Epithelial cell of proximal tubule (primary cell): ENCODE measurements around the gene SPATA45. TPM values are rescaled to one million over a fixed set of nuclear protein-coding genes. Genes with fewer than 3 reads are reported as not detected.

ENCODE experiments used
- total RNA-seq: library from RNA; depleted of rRNA; stranded (reverse); fragments of >200 nt; gene quantifications from 2 replicates; pipeline ENCODE4 v1.2.3, GENCODE V29; 2015

The SPATA45 gene
- total RNA-seq, 1 donor from 2014 or later, result not detected

Other genes with a start within 250 kb of the SPATA45 start
- 10.1 and 18.9 TPM in 2 replicates for gene ATF3, start 238.9 kb downstream of the SPATA45 start, total RNA-seq
- gene BATF3, start 147.8 kb downstream of the SPATA45 start, total RNA-seq, result 2.5 TPM in 1 of 2 replicates, not detected in the other
- 31.2 and 52.6 TPM in 2 replicates for gene NSL1, start 55.9 kb downstream of the SPATA45 start, total RNA-seq
- 10.7 and 12.9 TPM in 2 replicates for gene TATDN3, start 55.8 kb downstream of the SPATA45 start, total RNA-seq
- 6.9 and 7.0 TPM in 2 replicates for gene FLVCR1, start 10.6 kb upstream of the SPATA45 start, total RNA-seq
- gene VASH2, start 102.9 kb upstream of the SPATA45 start, total RNA-seq, result 0.63 and 3.3 TPM in 2 replicates
- gene ANGEL2, start 168.2 kb upstream of the SPATA45 start, total RNA-seq, result 14.8 and 27.4 TPM in 2 replicates
- 8.3 and 8.5 TPM in 2 replicates for gene RPS6KC1, start 203.6 kb upstream of the SPATA45 start, total RNA-seq